Measurements from ENCODE around the gene DUSP10. TPM values are rescaled to one million over a fixed set of nuclear protein-coding genes. Genes with fewer than 3 reads are reported as not detected.

Gene DUSP10
- total and polyA plus RNA-seq, 2 experiments from 2014 or later: 13.8 to 25.4 TPM

DNA sequence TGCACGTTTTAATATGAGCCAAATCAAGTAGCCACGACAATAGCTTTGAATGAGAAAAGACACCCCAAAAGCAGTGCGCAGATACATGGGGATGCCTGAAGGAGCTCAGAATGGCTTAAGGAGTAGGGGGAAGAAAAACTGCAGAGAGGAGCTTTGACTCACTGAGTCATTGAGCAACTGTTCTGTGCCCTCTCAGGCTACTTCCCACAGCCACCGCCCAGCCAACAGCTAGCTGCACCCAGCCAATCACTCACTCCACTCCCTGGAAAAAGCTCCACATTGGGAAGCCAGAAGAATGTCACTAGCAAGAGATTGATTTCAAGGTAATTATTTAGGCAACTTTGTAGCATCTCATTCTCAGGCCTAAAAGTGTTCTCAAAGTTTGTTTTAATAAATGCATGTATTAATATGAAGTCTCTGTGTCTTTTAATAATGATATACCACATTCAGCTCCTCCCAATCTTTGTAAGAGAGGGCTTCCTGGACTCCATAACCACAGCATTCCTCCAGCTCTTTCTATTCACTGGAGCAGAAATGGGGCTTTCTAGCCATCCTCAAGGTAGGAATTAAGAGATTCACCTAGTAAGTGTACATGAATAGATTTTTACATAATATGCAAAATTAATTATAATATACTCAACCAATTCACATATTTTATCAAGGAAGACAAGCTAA is 16.8 kb downstream of the DUSP10 start:
- no peaks in the 10 kb centered on the region for H3K27me3 ChIP-seq
- no peak overlapping the region for H3K4me3 ChIP-seq
- no peak overlapping the region for H3K27ac ChIP-seq
- peak in 1 of 2 donors; percentile 67 for DNase-seq (ENCODE audit: low read depth in 1 of 2, low spot score in 1 of 2)
- H3K36me3 ChIP-seq: no peaks in the 10 kb centered on the region
- H3K9me3 ChIP-seq (ENCODE audit: low read depth): no peaks in the 10 kb centered on the region
- TF ChIP-seq, protein P1, sequence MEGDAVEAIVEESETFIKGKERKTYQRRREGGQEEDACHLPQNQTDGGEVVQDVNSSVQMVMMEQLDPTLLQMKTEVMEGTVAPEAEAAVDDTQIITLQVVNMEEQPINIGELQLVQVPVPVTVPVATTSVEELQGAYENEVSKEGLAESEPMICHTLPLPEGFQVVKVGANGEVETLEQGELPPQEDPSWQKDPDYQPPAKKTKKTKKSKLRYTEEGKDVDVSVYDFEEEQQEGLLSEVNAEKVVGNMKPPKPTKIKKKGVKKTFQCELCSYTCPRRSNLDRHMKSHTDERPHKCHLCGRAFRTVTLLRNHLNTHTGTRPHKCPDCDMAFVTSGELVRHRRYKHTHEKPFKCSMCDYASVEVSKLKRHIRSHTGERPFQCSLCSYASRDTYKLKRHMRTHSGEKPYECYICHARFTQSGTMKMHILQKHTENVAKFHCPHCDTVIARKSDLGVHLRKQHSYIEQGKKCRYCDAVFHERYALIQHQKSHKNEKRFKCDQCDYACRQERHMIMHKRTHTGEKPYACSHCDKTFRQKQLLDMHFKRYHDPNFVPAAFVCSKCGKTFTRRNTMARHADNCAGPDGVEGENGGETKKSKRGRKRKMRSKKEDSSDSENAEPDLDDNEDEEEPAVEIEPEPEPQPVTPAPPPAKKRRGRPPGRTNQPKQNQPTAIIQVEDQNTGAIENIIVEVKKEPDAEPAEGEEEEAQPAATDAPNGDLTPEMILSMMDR (IDR thresholded peaks at IDR 0.05; ENCODE audit: low read depth, low read length): no peak
- H3K4me1 ChIP-seq (ENCODE audit: low read depth): peaks cover 15% of the 10 kb centered on the region

DNA sequence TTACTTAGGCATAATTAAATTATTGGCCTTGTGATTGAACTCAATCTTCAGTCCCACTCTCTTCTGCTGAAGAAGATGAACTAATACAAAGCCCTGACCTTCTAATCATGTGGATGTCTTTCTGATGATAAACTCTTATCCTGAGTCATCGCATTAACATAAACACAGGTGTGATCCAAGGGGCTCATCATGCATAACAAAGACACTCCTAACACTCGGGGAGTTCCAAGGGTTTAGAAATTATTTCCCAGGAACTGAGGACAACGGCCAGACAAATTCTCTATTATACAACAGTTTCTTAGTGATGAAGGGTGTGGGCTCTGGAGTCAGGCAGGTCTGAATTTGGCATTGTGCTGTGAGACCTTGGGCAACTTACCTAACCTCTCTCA is 18.0 kb downstream of the DUSP10 start:
- H3K4me3 ChIP-seq: no peak overlapping the region
- H3K4me1 ChIP-seq (ENCODE audit: low read depth): peaks cover 15% of the 10 kb centered on the region
- H3K27ac ChIP-seq: no peak overlapping the region
- DNase-seq (ENCODE audit: low read depth in 1 of 2, low spot score in 1 of 2): no peak
- TF ChIP-seq, protein P1 (IDR thresholded peaks at IDR 0.05; ENCODE audit: low read depth, low read length): no peak
- no peaks in the 10 kb centered on the region for H3K36me3 ChIP-seq
- no peaks in the 10 kb centered on the region for H3K9me3 ChIP-seq (ENCODE audit: low read depth)
- no peaks in the 10 kb centered on the region for H3K27me3 ChIP-seq

DNA sequence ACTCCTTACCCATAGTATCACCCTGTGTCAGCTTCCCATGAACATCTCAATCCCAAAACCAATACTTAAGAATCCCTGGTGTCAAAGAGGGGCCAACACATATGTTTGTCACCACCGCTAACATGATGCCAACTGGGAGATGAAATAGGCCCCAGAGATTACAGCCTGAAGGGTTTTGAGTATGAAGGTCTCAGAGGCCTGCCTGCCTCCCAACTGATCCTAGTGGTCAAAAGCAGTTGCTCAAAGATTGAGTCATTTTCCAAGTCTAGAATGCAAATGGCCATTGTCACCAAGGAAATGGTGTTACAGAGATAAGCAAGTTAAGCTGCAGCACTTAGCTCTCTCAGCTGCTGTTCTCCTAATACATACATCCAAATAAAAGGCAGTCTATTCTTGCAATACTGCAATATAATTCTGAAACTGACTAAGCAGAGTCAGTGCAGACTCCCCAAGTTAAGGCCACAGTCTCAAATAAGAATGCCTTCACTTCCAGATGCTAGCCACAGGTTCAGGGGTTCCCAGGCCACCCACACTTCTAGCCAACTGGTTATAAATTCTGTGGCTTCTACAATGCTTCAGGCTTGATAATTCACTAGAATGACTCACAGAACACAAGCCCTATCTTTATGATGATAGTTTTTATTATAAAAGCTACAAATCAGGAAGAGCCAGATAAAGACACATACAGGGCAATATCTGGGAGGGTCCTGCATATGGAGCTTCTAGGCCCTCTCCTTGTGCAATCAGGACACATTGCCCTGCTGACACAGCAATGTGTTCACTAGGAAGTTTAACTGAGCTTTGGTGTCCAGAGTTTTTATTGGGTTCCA is 18.7 kb downstream of the DUSP10 start:
- no peak overlapping the region for H3K4me3 ChIP-seq
- H3K9me3 ChIP-seq (ENCODE audit: low read depth): no peaks in the 10 kb centered on the region
- no peaks in the 10 kb centered on the region for H3K36me3 ChIP-seq
- H3K27ac ChIP-seq: no peak overlapping the region
- TF ChIP-seq, protein P1 (IDR thresholded peaks at IDR 0.05; ENCODE audit: low read depth, low read length): no peak
- peaks cover 15% of the 10 kb centered on the region for H3K4me1 ChIP-seq (ENCODE audit: low read depth)
- no peaks in the 10 kb centered on the region for H3K27me3 ChIP-seq
- DNase-seq (ENCODE audit: low read depth in 1 of 2, low spot score in 1 of 2): peak in 1 of 2 donors; percentile 12

DNA sequence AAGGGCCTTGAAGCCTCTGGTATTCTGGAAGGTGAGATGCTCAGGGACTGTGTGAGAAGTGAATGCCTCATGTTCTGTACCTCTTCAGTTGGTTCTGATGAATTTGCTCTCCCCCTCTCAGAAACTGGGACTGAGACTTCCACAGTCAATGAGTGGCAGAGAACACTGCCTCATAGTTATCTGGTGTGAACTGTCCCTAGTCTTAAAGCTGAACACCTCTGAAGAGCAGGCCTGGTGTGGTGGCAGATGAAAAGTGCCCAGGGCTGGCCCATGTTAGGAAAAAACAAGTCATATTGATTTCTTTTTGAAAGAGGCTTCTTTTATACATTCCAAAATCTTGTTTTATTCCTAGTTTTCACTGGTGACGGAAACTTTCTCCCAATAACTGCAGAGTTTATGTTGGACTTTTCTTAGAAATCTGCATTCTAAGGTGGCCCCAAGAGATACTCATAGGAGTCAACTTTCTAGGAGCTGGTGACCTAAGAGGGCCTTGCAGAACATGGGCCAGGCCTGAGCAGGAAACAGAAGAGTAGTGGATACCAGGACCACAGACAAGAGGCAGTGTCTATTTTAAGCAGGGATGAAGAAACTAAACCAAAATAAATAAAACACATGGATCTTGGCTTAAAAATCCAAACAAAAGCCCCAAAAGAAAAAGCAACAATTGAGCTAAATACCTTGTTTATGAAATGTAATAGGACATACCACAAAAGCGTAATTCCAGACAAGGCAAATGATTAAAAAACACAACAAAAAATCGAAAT is 19.5 kb downstream of the DUSP10 start:
- Histone ChIP-seq H3K36me3 (no peaks in the 10 kb centered on the region), H3K4me1 (ENCODE audit: low read depth) (peaks cover 18% of the 10 kb centered on the region), H3K4me3 (no peak overlapping the region), H3K9me3 (ENCODE audit: low read depth) (no peaks in the 10 kb centered on the region), H3K27ac (no peak overlapping the region), H3K27me3 (no peaks in the 10 kb centered on the region)
- no peak for DNase-seq (ENCODE audit: low read depth in 1 of 2, low spot score in 1 of 2)
- TF ChIP-seq, protein P1 (IDR thresholded peaks at IDR 0.05; ENCODE audit: low read depth, low read length): no peak

- Histone ChIP-seq H3K36me3 (no peaks in the 10 kb centered on the region), H3K27ac (no peak overlapping the region), H3K27me3 (no peaks in the 10 kb centered on the region), H3K4me1 (ENCODE audit: low read depth) (peaks cover 34% of the 10 kb centered on the region), H3K9me3 (ENCODE audit: low read depth) (no peaks in the 10 kb centered on the region), H3K4me3 (no peak overlapping the region)
- TF ChIP-seq, protein P1 (IDR thresholded peaks at IDR 0.05; ENCODE audit: low read depth, low read length): no peak
- DNase-seq (ENCODE audit: low read depth in 1 of 2, low spot score in 1 of 2): no peak
Observed at GRCh38 chr1:221720545-221720944, 21.3 kb downstream of the DUSP10 start.
